Keratinocyte (primary cell): ENCODE results near the gene ZNF613. TPM values are rescaled to one million over a fixed set of nuclear protein-coding genes. Genes with fewer than 3 reads are reported as not detected.

Source experiments
- DNase-seq: peaks from one replicate; pipeline ENCODE4 v3.0.0-alpha.2; 2011; ENCODE audit warnings: low read depth, missing footprints, low spot score
- FAIRE-seq: peaks from 2 replicates; lab custom pipeline; 2011; peaks lifted over from hg19 to GRCh38; lab: Jason Lieb, UNC
- H2AFZ ChIP-seq: 2 replicates; pipeline ENCODE4 v1.6.0; 2012; ENCODE audit warnings: low read length, control low read depth, inconsistent platforms; ENCODE audit not compliant: control insufficient read depth
- H3K27ac ChIP-seq: 2 replicates; pipeline ENCODE4 v1.5.1; 2011; ENCODE audit warnings: low read length; ENCODE audit not compliant: control insufficient read depth, insufficient read depth
- H3K27me3 ChIP-seq: 3 replicates; pipeline ENCODE4 v1.6.0; 2011; ENCODE audit warnings: low read length; ENCODE audit not compliant: control insufficient read depth, insufficient read depth; ENCODE audit errors: extremely low read depth
- H3K36me3 ChIP-seq, 2 experiments: 2 replicates in 1 of 2; 3 replicates in 1 of 2; pipeline ENCODE4 v1.5.1; 2011; ENCODE audit warnings: low read length in 2 of 2, mild to moderate bottlenecking in 1 of 2; ENCODE audit not compliant: control insufficient read depth in 2 of 2, insufficient read depth in 2 of 2; ENCODE audit errors: extremely low read depth in 1 of 2
- H3K4me1 ChIP-seq: 3 replicates; pipeline ENCODE4 v1.5.1; 2011; ENCODE audit warnings: low read length; ENCODE audit not compliant: control insufficient read depth, insufficient read depth; ENCODE audit errors: extremely low read depth
- H3K4me2 ChIP-seq: 3 replicates; pipeline ENCODE4 v1.6.0; 2011; ENCODE audit warnings: low read depth, low read length; ENCODE audit not compliant: control insufficient read depth, insufficient read depth; ENCODE audit errors: extremely low read depth
- H3K4me3 ChIP-seq, 3 experiments: fragments of 200-600 bp in 1 of 3; sonication (generic) in 1 of 3; 2 replicates in 2 of 3; 3 replicates in 1 of 3; pipeline ENCODE4 v1.5.1; 2011 to 2016; ENCODE audit warnings: low read length in 3 of 3, mild to moderate bottlenecking in 3 of 3, control low read depth in 2 of 3, inconsistent platforms in 1 of 3, low read depth in 1 of 3, mixed read lengths in 1 of 3, mixed run types in 1 of 3, moderate library complexity in 1 of 3; ENCODE audit not compliant: control insufficient read depth in 2 of 3, insufficient read depth in 2 of 3; ENCODE audit errors: extremely low read depth in 1 of 3
- H3K79me2 ChIP-seq: 2 replicates; pipeline ENCODE4 v1.6.0; 2012; ENCODE audit warnings: low read length; ENCODE audit not compliant: control insufficient read depth, insufficient read depth
- H3K9ac ChIP-seq: 3 replicates; pipeline ENCODE4 v1.6.0; 2011; ENCODE audit warnings: low read length; ENCODE audit not compliant: control insufficient read depth, insufficient read depth; ENCODE audit errors: extremely low read depth
- H3K9me1 ChIP-seq: 3 replicates; pipeline ENCODE4 v1.6.0; 2011; ENCODE audit warnings: low read length; ENCODE audit not compliant: control insufficient read depth, insufficient read depth; ENCODE audit errors: extremely low read depth
- H3K9me3 ChIP-seq: 2 replicates; pipeline ENCODE4 v1.5.1; 2012; ENCODE audit warnings: low read depth, low read length; ENCODE audit not compliant: control insufficient read depth
- H4K20me1 ChIP-seq: 3 replicates; pipeline ENCODE4 v1.6.0; 2011; ENCODE audit warnings: low read length; ENCODE audit not compliant: control insufficient read depth, insufficient read depth; ENCODE audit errors: extremely low read depth
- EZH2 ChIP-seq: IDR thresholded peaks from one replicate; pipeline ENCODE4 v1.6.1; 2012; ENCODE audit warnings: inconsistent platforms, mild to moderate bottlenecking, low read length, moderate library complexity
- dilution Hi-C: fragments of 300-500 bp; cut with MboI; formaldehyde crosslinking; loops from one replicate; pipeline ENCODE4 v1.7.0; 2020; ENCODE audit warnings: low sequenced_read_pairs; ENCODE audit not compliant: extremely low pct_ligation_motif_present
- polyA plus RNA-seq, 5 experiments: library from polyadenylated mRNA; depleted of rRNA in 3 of 5; stranded (reverse) in 3 of 5; stranded (forward) in 1 of 5; unstranded in 1 of 5; fragments of >200 nt; gene quantifications; 1 replicate in 1 of 5; 2 replicates in 3 of 5; 3 replicates in 1 of 5; pipeline versions ENCODE4 v1.2.1 to v1.2.3, GENCODE V29; 2011 to 2012; ENCODE audit warnings: missing spikeins in 2 of 5, low read depth in 1 of 5, low replicate concordance in 1 of 5
- TF ChIP-seq, protein P1 (sequence below), 3 experiments: IDR thresholded peaks in 1 of 3; conservative IDR thresholded peaks in 1 of 3; optimal IDR thresholded peaks in 1 of 3; 2 replicates in 2 of 3; 3 replicates in 1 of 3; pipeline versions ENCODE3 to v1.5.1; 2011; ENCODE audit warnings: low read length in 3 of 3, mild to moderate bottlenecking in 3 of 3, moderate library complexity in 2 of 3, control low read depth in 1 of 3, inconsistent platforms in 1 of 3; ENCODE audit not compliant: insufficient read depth in 2 of 3; ENCODE audit errors: extremely low read depth in 1 of 3

ZNF613 gene
- polyA plus RNA-seq, 1 donor (not counting 4 experiments of a cell fraction or from before 2014, with no cell fraction given), result 4.9 TPM

DNA sequence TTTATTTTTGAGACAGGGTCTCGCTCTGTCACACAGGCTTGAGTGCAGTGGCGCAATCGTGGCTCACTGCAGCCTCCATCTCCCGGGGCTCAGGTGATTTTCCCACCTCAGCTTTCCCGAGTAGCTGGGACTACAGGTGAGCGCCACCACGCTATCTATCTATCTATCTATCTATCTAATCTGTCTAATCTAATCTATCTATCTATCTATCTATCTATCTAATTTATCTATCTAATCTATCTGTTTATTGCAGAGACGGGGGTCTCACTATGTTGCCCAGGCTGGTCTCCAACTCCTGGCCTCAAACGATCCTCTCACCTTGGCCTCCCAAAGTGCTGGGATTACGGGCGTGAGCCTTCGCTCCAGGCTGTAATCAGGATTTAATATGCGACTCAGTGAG, 587 bp downstream of the ZNF613 start:
- H3K9ac ChIP-seq, result peak overlapping the region; percentile 89
- H3K4me2 ChIP-seq, result peak overlapping the region; percentile 76
- dilution Hi-C loops, result no loop called here
- peak overlapping the region; percentile 82 for H3K27ac ChIP-seq
- H3K36me3 ChIP-seq, result peaks cover 0 to 6% of the 10 kb centered on the region in 2 experiments
- H3K27me3 ChIP-seq, result no peaks in the 10 kb centered on the region
- no peaks in the 10 kb centered on the region for H4K20me1 ChIP-seq
- H3K79me2 ChIP-seq, result peaks cover 12% of the 10 kb centered on the region
- H3K9me3 ChIP-seq, result no peaks in the 10 kb centered on the region
- TF ChIP-seq EZH2, result no peak
- H3K4me3 ChIP-seq, result peak overlapping the region; percentile 89 to 99 (median 91)
- H3K9me1 ChIP-seq, result no peaks in the 10 kb centered on the region
- DNase-seq, result no peak
- FAIRE-seq, result no peak
- peaks cover 3% of the 10 kb centered on the region for H3K4me1 ChIP-seq
- H2AFZ ChIP-seq, result peak overlapping the region; percentile 100

DNA sequence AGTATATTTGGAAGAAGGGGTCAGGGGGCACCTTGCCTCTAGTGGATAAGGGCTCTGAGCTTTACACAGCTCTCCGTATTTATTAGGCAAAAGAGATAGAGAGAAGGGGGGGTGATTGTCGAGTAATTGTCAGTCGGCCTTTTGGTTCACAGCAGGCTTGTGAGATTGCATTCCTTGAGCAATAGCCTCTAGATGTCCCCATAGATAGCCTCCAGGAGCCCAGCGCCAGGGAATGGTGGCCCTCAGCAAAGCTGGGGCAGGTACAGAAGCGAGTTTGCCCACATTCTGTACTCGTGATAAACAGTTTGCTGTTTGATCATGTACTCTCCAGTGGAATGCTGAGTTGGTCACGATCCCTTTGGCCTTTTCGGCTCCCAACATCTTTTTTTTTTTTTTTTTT, 4.6 kb downstream of the ZNF613 start:
- Histone ChIP-seq H3K27ac (no peak overlapping the region), H3K4me3 (no peak overlapping the region), H3K36me3 (peaks cover 8% of the 10 kb centered on the region in 2 experiments), H3K9me3 (no peaks in the 10 kb centered on the region), H3K79me2 (peaks cover 12% of the 10 kb centered on the region), H2AFZ (no peak overlapping the region), H3K4me2 (no peak overlapping the region), H3K27me3 (no peaks in the 10 kb centered on the region), H3K4me1 (peaks cover 3% of the 10 kb centered on the region), H3K9ac (no peak overlapping the region), H4K20me1 (no peaks in the 10 kb centered on the region), H3K9me1 (no peaks in the 10 kb centered on the region)
- no peak for TF ChIP-seq EZH2
- TF ChIP-seq, protein P1, sequence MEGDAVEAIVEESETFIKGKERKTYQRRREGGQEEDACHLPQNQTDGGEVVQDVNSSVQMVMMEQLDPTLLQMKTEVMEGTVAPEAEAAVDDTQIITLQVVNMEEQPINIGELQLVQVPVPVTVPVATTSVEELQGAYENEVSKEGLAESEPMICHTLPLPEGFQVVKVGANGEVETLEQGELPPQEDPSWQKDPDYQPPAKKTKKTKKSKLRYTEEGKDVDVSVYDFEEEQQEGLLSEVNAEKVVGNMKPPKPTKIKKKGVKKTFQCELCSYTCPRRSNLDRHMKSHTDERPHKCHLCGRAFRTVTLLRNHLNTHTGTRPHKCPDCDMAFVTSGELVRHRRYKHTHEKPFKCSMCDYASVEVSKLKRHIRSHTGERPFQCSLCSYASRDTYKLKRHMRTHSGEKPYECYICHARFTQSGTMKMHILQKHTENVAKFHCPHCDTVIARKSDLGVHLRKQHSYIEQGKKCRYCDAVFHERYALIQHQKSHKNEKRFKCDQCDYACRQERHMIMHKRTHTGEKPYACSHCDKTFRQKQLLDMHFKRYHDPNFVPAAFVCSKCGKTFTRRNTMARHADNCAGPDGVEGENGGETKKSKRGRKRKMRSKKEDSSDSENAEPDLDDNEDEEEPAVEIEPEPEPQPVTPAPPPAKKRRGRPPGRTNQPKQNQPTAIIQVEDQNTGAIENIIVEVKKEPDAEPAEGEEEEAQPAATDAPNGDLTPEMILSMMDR (optimal IDR thresholded peaks at IDR 0.05 in 1 of 3, IDR thresholded peaks at IDR 0.05 in 1 of 3, conservative IDR thresholded peaks at IDR 0.05 in 1 of 3; ENCODE audit: extremely low read depth in 1 of 3, insufficient read depth in 2 of 3, low read length in 3 of 3), result no peak
- FAIRE-seq, result no peak
- dilution Hi-C loops, result no loop called here
- DNase-seq, result no peak

DNA sequence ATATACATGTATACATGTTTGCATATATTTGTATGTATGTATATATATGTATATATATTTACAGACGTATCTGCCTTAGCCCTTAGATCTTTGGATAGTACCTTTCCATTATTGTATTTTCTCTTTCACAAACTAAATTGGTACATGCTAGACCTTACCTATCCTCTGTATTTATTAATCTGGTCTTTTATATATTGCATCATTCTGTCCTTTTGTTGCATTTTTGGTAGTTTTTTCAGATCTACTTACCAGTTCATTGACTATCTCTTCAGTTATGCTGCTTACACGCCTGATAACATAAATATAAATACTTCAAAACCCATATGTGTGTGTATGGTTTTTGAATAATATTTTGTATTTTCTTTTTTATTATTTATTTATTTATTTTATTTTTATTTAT, 11.7 kb downstream of the ZNF613 start:
- dilution Hi-C loops, result no loop called here
- Histone ChIP-seq H3K9me3 (peaks cover 19% of the 10 kb centered on the region), H3K36me3 (peaks cover 14 to 20% of the 10 kb centered on the region in 2 experiments), H3K9me1 (no peaks in the 10 kb centered on the region), H4K20me1 (no peaks in the 10 kb centered on the region), H3K27me3 (no peaks in the 10 kb centered on the region), H3K4me2 (no peak overlapping the region), H3K79me2 (no peaks in the 10 kb centered on the region), H3K4me3 (no peak overlapping the region), H2AFZ (no peak overlapping the region), H3K27ac (no peak overlapping the region), H3K4me1 (no peaks in the 10 kb centered on the region), H3K9ac (no peak overlapping the region)
- FAIRE-seq (no peak), DNase-seq (no peak)
- TF ChIP-seq EZH2, result no peak
- TF ChIP-seq, protein P1 (optimal IDR thresholded peaks at IDR 0.05 in 1 of 3, IDR thresholded peaks at IDR 0.05 in 1 of 3, conservative IDR thresholded peaks at IDR 0.05 in 1 of 3; ENCODE audit: extremely low read depth in 1 of 3, insufficient read depth in 2 of 3, low read length in 3 of 3), result no peak
